Tibial artery (tissue), 4 donors: ENCODE data around the gene CACNA1D.
A peak's percentile ranks its signal among the peaks of the same experiment; 100 is the strongest.

ENCODE experiments used
- DNase-seq, 2 donors: peaks; one replicate each; pipeline ENCODE4 v3.0.0-alpha.2; 2019
- H3K27ac ChIP-seq, 2 donors: fragments of 200-600 bp; sonication (generic) in 1 of 2; 1 replicate in 1 of 2; 2 replicates in 1 of 2; pipeline ENCODE4 v1.5.1; 2018 to 2019; ENCODE audit warnings: mild to moderate bottlenecking in 1 of 2
- H3K27me3 ChIP-seq, 2 donors: fragments of 200-600 bp; sonication (generic) in 1 of 2; one replicate each; pipeline versions ENCODE4 v1.5.1 to v1.6.0; 2016 to 2019
- H3K36me3 ChIP-seq, 3 donors: fragments of 200-600 bp; sonication (generic) in 2 of 3; one replicate each; pipeline ENCODE4 v1.5.1; 2016 to 2019; ENCODE audit warnings: mild to moderate bottlenecking in 2 of 3
- H3K4me1 ChIP-seq, 4 donors: fragments of 200-600 bp; sonication (generic) in 2 of 4; 1 replicate in 3 of 4; 2 replicates in 1 of 4; pipeline ENCODE4 v1.5.1; 2016 to 2019
- H3K4me3 ChIP-seq, 2 donors: fragments of 200-600 bp; sonication (generic) in 1 of 2; 1 replicate in 1 of 2; 2 replicates in 1 of 2; pipeline ENCODE4 v1.5.1; 2018 to 2019; ENCODE audit warnings: mild to moderate bottlenecking in 2 of 2
- H3K9me3 ChIP-seq, 3 donors: fragments of 200-600 bp; sonication (generic) in 1 of 3; one replicate each; pipeline ENCODE4 v1.5.1; 2016 to 2019
- intact Hi-C: fragments of 100-400 bp; cut with DNase I; formaldehyde crosslinking; loops from one replicate; pipeline ENCODE4 v1.15.0; 2023; ENCODE audit warnings: low total_unique reads
- TF ChIP-seq, protein P1 (sequence below), 2 experiments: fragments of 200-600 bp in 1 of 2; fragments of 450-650 bp in 1 of 2; IDR thresholded peaks; one replicate each; pipeline ENCODE4 v1.5.1; 2017 to 2019; ENCODE audit warnings: antibody characterized with exemption in 2 of 2, mild to moderate bottlenecking in 1 of 2, moderate library complexity in 1 of 2

The CACNA1D gene

GRCh38 chr3:53773021-53773436 lies 278.6 kb downstream of the CACNA1D start:
- DNase-seq = no peak
- H3K4me3 ChIP-seq = no peak overlapping the region
- H3K27ac ChIP-seq = no peak overlapping the region
- peaks cover 0 to 35% (median 29%) of the 10 kb centered on the region in 4 donors for H3K4me1 ChIP-seq
- H3K27me3 ChIP-seq = no peaks in the 10 kb centered on the region
- H3K36me3 ChIP-seq = no peaks in the 10 kb centered on the region
- TF ChIP-seq, protein P1, sequence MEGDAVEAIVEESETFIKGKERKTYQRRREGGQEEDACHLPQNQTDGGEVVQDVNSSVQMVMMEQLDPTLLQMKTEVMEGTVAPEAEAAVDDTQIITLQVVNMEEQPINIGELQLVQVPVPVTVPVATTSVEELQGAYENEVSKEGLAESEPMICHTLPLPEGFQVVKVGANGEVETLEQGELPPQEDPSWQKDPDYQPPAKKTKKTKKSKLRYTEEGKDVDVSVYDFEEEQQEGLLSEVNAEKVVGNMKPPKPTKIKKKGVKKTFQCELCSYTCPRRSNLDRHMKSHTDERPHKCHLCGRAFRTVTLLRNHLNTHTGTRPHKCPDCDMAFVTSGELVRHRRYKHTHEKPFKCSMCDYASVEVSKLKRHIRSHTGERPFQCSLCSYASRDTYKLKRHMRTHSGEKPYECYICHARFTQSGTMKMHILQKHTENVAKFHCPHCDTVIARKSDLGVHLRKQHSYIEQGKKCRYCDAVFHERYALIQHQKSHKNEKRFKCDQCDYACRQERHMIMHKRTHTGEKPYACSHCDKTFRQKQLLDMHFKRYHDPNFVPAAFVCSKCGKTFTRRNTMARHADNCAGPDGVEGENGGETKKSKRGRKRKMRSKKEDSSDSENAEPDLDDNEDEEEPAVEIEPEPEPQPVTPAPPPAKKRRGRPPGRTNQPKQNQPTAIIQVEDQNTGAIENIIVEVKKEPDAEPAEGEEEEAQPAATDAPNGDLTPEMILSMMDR (IDR thresholded peaks at IDR 0.05) = no peak
- H3K9me3 ChIP-seq = no peaks in the 10 kb centered on the region
- intact Hi-C loops = no loop called here

GRCh38 chr3:53773611-53774368 lies 279.4 kb downstream of the CACNA1D start:
- DNase-seq = peak in 1 of 2 donors; percentile 65
- H3K9me3 ChIP-seq = no peaks in the 10 kb centered on the region
- intact Hi-C loops = no loop called here
- H3K36me3 ChIP-seq = no peaks in the 10 kb centered on the region
- no peak overlapping the region for H3K4me3 ChIP-seq
- no peak overlapping the region for H3K27ac ChIP-seq
- H3K27me3 ChIP-seq = no peaks in the 10 kb centered on the region
- TF ChIP-seq, protein P1 (IDR thresholded peaks at IDR 0.05) = no peak
- H3K4me1 ChIP-seq = peaks cover 0 to 35% (median 29%) of the 10 kb centered on the region in 4 donors

GRCh38 chr3:53774414-53774813 lies 280.0 kb downstream of the CACNA1D start:
- H3K9me3 ChIP-seq = no peaks in the 10 kb centered on the region
- TF ChIP-seq, protein P1 (IDR thresholded peaks at IDR 0.05) = no peak

GRCh38 chr3:53775018-53775417 lies 280.6 kb downstream of the CACNA1D start:
- intact Hi-C loops = loop anchor here (5.0 kb wide), 1 partner anchor 1643 kb away; no protein-coding TSS in a partner anchor
- H3K27ac ChIP-seq = no peak overlapping the region
- H3K4me3 ChIP-seq = no peak overlapping the region
- no peaks in the 10 kb centered on the region for H3K36me3 ChIP-seq
- H3K27me3 ChIP-seq = no peaks in the 10 kb centered on the region
- DNase-seq = no peak
- no peaks in the 10 kb centered on the region for H3K9me3 ChIP-seq
- TF ChIP-seq, protein P1 (IDR thresholded peaks at IDR 0.05) = no peak
- H3K4me1 ChIP-seq = peaks cover 0 to 35% (median 29%) of the 10 kb centered on the region in 4 donors

More at GRCh38 chr3:53774414-53774813, 280.0 kb downstream of the CACNA1D start:
- Histone ChIP-seq H3K4me3 (no peak overlapping the region), H3K27ac (no peak overlapping the region), H3K36me3 (no peaks in the 10 kb centered on the region), H3K27me3 (no peaks in the 10 kb centered on the region), H3K4me1 (peaks cover 0 to 35% (median 29%) of the 10 kb centered on the region in 4 donors)
- intact Hi-C loops = no loop called here
- DNase-seq = no peak

DNA sequence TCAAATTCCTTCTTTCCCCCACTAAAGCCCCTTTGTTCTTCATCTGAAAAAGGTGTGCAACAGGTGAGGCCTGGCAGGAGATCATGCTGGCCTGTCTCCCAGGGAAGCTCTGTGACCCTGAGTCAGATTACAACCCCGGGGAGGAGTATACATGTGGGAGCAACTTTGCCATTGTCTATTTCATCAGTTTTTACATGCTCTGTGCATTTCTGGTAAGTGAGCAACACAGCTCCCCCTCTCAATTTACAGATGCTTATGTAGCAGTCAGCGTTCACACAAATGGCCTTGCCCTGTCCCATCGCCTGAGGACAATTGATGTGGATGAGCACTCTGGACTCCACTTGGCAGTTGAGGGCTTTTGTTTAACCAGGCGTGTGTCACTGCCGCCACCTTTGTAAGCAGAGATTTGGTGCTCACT lies 281.4 kb downstream of the CACNA1D start:
- no peak for DNase-seq
- H3K27ac ChIP-seq = peak overlapping the region in 1 of 2 donors; percentile 7
- no peak overlapping the region for H3K4me3 ChIP-seq
- intact Hi-C loops = loop anchor here (5.0 kb wide), 1 partner anchor 1644 kb away; no protein-coding TSS in a partner anchor
- TF ChIP-seq, protein P1 (IDR thresholded peaks at IDR 0.05) = no peak
- H3K4me1 ChIP-seq = peaks cover 0 to 35% (median 29%) of the 10 kb centered on the region in 4 donors
- H3K27me3 ChIP-seq = no peaks in the 10 kb centered on the region
- no peaks in the 10 kb centered on the region for H3K36me3 ChIP-seq
- H3K9me3 ChIP-seq = no peaks in the 10 kb centered on the region
